Stimulated activated CD8-positive, alpha-beta memory T cell treated with anti-CD3 and anti-CD28 coated beads, Interleukin-4, amount 100 ng/mL, for 24 hours (primary cell): Measurements from ENCODE around the gene OMA1.
"Not testable (repeated sequence)": the region's sequence is repeated elsewhere in the genome, so short reads cannot be mapped to it uniquely, and the experiment has no call there.

Source experiments
- DNase-seq: peaks from one replicate; pipeline ENCODE4 v3.0.0-alpha.2; 2020; ENCODE audit warnings: low read depth

The OMA1 gene

DNA sequence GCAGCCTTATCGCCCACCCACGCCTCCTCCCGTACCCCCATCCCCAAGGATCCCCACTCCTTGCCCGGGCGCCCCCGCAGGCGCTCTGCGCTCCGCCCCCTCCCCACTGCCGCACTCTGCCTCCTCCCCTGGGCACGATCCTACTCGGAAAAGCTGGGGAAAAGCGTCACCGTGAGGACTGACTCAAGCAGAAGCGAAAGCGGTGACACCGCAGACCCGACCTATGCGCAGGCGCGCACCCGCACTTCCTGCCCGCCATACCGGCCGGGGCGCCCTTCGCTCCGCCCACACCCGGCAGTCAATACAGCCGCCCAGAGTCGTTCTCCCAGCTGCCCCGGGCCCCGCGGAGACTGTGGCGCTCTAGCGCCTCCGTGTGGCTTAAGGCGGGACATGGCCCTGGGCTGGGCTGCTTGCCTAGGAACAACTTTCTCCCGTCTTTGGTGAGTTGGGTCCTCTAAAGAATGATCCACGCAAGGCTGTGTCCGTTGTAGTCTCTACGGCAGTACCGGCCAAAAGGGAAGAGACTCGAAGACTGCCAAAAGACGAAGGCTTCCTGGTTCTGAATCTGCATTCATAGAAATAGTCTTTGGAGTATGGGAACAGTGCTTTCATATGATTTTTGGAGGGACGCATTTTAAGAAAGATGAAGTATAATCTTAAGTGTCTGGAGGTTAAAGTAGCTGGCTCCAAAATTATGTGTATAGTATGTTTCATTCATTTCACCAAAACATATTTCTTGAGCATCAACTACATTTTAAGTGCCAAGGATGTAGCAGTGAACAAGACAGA lies at the start of gene OMA1:
TSS of gene OMA1 (minus strand) at position 207 of the 789 bp plus-strand sequence. CDS start 7,432 bp downstream, outside the sequence.
- peak; percentile 97 for DNase-seq

- DNase-seq = no peak
Measured at GRCh38 chr1:58594546-58594945, 48.0 kb upstream of the OMA1 start.

- no peak for DNase-seq
Measured at GRCh38 chr1:58592522-58593134, 46.1 kb upstream of the OMA1 start.

DNA sequence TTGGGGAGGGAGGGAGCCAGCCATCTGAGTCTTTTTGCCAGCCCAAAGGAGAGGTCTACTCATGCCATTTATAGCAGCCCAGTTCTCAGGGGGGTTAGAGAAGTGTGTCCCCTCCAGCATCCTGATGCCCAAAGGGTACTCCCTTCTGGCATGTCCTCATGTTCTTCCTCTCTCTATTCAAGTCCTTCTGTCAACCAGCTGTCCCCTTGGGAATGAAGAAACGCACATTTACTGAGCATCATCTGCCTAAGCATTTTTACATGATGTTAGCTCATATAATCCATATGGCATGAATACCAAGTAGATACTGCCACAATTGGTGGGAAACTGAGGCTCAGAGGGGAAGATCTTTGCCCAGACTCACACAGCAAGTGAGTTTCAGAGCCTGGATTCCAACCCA lies 45.3 kb upstream of the OMA1 start:
- DNase-seq = no peak

- no peak for DNase-seq
Measured at GRCh38 chr1:58590019-58590418, 43.5 kb upstream of the OMA1 start.

GRCh38 chr1:58588396-58588795 lies 41.9 kb upstream of the OMA1 start:
- no peak for DNase-seq

GRCh38 chr1:58587667-58588066 lies 41.1 kb upstream of the OMA1 start:
- DNase-seq = no peak

- no peak for DNase-seq
Measured at GRCh38 chr1:58586271-58586670, 39.7 kb upstream of the OMA1 start.

GRCh38 chr1:58585581-58586151 lies 39.1 kb upstream of the OMA1 start:
- no peak for DNase-seq

DNA sequence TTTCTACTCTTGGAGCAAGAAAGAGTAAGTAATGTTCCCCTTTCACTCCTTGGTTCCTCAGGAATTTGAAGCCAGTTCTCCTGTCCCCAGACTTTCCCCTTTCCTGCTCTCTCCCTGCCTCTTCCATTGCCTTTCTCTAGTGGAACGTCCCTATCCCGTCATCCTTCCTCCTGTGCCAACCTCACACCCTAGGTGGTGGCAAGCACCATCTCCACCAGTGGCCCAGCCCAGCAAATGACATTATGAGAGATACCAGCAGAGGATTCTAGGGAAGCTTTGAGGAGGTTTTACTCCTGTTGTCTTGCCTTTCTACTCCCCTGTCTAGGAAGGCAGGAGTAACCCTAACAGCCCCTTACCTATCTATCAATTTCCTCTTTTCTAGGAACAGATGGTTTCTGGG lies 38.6 kb upstream of the OMA1 start:
- no peak for DNase-seq

GRCh38 chr1:58584082-58584895 lies 37.8 kb upstream of the OMA1 start:
- DNase-seq = no peak

DNA sequence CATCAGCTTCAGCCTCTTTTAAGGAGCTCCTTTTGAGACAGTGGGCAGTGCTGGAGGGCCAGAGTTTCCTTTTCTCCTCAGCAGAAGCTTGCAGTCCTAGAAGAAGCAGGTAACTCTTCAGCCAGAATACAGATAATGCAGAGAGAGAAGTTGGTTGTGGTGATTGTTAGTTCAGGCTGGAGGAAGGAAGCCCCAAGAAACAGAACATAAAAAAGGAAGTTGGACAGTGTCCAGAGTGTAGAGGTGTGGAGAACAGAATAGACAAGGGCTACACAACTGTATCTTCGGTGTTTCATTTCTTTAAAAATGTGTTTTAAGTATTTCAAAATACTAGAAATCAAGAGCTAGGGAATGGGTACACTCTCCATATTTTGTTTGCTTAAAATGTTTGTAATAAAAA lies 37.0 kb upstream of the OMA1 start:
- no peak for DNase-seq

DNA sequence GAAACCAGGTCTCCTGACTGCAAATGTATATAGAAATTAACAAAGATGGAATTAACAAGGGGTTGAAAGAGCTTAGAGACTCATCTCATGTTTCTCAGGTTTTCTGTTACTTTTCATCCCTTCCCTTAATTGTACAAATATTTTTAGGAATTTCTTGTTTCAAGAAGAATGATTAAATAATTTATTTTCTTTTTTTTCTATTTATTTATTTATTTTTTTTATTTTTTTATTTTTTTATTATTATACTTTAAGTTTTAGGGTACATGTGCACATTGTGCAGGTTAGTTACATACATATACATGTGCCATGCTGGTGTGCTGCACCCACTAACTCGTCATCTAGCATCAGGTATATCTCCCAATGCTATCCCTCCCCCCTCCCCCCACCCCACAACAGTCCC lies 35.6 kb upstream of the OMA1 start:
- not testable (repeated sequence) for DNase-seq

GRCh38 chr1:58581641-58582040 lies 35.1 kb upstream of the OMA1 start:
- DNase-seq = no peak

GRCh38 chr1:58580186-58580585 lies 33.7 kb upstream of the OMA1 start:
- no peak for DNase-seq

GRCh38 chr1:58577654-58578030 lies 31.1 kb upstream of the OMA1 start:
- no peak for DNase-seq

GRCh38 chr1:58576727-58577653 lies 30.5 kb upstream of the OMA1 start, which contains the start of gene TACSTD2:
Gene TACSTD2, minus strand, starts transcription at chr1:58577252. Its CDS starts 96 bp downstream, at chr1:58577156.
- no peak for DNase-seq

GRCh38 chr1:58576325-58576726 lies 29.8 kb upstream of the OMA1 start:
- DNase-seq = no peak

GRCh38 chr1:58575551-58576324 lies 29.2 kb upstream of the OMA1 start:
- DNase-seq = no peak

DNA sequence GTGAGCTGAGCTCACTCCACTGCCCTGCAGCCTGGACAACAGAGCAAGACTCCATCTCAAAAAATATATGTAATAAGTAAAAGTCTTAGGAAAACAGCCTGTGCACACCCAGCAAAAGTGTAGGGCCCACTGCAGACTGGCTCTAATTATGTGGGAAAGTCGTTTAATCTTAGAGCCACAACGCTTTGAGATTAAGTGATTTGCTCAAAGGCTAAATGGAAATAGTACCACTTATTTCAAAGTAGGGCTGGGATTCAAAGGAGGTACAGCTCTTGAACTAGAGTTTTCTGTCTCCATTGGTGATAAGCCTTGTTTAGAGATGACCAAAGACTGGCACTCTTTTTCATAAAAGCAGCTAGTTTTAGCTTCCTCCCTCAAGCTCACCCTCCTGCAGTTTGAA lies 28.3 kb upstream of the OMA1 start:
- DNase-seq = no peak
